NB4 (cell line): ENCODE measurements around the gene NAAA.
"Not testable (repeated sequence)": the region's sequence is repeated elsewhere in the genome, so short reads cannot be mapped to it uniquely, and the experiment has no call there.

Experiments used
- DNase-seq: peaks from one replicate; pipeline ENCODE4 v3.0.0; 2010; ENCODE audit warnings: low read depth
- H3K4me3 ChIP-seq: one replicate; pipeline ENCODE4 v1.5.1; 2011; ENCODE audit warnings: mild to moderate bottlenecking, low read depth, low read length, moderate library complexity
- MAX ChIP-seq: IDR thresholded peaks from 2 replicates; pipeline ENCODE4 v1.6.1; 2011; ENCODE audit warnings: low read depth, low read length
- MYC ChIP-seq: IDR thresholded peaks from 2 replicates; pipeline ENCODE4 v1.6.1; 2011; ENCODE audit warnings: low read depth, low read length
- POLR2A ChIP-seq: IDR thresholded peaks from 2 replicates; pipeline ENCODE4 v1.6.1; 2011; ENCODE audit warnings: mild to moderate bottlenecking; ENCODE audit not compliant: insufficient read length; ENCODE audit errors: extremely low read depth
- TF ChIP-seq, protein P1 (sequence below): IDR thresholded peaks from one replicate; pipeline ENCODE4 v1.5.1; 2012; ENCODE audit warnings: low read depth, low read length

NAAA gene

GRCh38 chr4:75922588-75922987 lies 18.2 kb downstream of the NAAA start:
- H3K4me3 ChIP-seq, result no peak overlapping the region
- no peak for DNase-seq
- TF ChIP-seq POLR2A (no peak), MAX (no peak), MYC (no peak)
- TF ChIP-seq, protein P1, sequence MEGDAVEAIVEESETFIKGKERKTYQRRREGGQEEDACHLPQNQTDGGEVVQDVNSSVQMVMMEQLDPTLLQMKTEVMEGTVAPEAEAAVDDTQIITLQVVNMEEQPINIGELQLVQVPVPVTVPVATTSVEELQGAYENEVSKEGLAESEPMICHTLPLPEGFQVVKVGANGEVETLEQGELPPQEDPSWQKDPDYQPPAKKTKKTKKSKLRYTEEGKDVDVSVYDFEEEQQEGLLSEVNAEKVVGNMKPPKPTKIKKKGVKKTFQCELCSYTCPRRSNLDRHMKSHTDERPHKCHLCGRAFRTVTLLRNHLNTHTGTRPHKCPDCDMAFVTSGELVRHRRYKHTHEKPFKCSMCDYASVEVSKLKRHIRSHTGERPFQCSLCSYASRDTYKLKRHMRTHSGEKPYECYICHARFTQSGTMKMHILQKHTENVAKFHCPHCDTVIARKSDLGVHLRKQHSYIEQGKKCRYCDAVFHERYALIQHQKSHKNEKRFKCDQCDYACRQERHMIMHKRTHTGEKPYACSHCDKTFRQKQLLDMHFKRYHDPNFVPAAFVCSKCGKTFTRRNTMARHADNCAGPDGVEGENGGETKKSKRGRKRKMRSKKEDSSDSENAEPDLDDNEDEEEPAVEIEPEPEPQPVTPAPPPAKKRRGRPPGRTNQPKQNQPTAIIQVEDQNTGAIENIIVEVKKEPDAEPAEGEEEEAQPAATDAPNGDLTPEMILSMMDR, result no peak

DNA sequence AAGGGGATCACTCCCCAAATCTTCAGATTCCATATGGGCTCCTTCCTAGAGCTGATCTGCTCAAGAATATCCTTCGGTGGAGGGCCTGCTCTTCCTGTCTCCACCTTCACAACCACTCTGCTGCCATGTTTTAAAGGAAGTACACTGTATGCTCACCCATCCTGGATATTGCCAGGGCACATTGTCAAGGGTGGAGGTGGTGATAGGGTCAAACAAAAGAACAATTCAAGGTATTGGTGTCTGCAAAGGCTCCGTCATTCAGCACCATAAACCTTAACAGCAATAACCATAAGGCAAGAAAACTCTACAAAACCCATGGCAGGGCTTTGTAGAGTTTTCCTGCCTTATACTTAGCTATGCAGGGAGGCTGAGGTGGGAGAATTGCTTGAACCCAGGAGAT lies 18.9 kb downstream of the NAAA start:
- no peak for DNase-seq
- TF ChIP-seq, protein P1, result no peak
- TF ChIP-seq POLR2A, result no peak
- TF ChIP-seq MYC, result no peak
- no peak for TF ChIP-seq MAX
- no peak overlapping the region for H3K4me3 ChIP-seq

DNA sequence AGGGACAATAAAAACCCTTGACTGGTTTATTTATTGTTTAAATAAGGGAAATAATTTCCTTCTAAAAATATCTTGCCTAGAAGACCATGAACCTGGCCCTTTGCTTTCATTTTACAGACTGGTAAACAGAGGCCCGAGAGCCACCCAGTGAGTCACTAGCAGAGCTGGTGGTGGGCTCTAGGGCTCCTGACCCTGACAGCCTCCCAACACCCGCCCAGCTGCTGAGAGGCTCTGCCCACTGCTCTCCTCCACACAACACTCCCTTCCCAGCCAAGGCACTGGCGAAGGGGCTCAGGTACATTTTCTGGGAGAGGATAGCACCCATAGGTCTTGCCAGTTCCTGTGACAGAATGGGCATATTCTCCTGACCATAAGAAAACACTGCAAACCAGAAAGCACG lies 20.5 kb downstream of the NAAA start:
- no peak for DNase-seq
- H3K4me3 ChIP-seq, result no peak overlapping the region
- TF ChIP-seq MYC, result no peak
- TF ChIP-seq MAX, result no peak
- TF ChIP-seq POLR2A, result no peak
- TF ChIP-seq, protein P1, result no peak

DNA sequence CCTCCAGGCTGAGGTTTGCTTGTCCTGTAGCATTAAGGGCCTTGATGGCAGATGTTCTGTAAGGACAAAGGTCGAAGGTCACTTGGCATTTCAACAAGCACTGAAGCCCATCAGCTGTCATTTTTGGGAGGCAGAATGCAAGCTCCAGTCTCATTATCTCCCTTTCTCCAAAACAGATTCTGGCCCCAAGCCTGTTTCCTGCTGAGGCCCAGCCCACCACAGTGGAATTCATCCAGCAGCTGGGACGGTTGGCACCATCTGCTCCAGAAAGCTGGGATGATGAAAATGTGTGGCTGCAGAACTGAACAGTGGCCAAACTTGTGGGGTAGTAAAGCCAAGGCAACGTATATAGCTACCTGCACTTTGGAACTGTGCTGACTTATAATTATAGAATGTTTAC lies 20.9 kb downstream of the NAAA start:
- TF ChIP-seq POLR2A (no peak), MYC (no peak), MAX (no peak)
- TF ChIP-seq, protein P1, result no peak
- H3K4me3 ChIP-seq, result no peak overlapping the region
- no peak for DNase-seq

DNA sequence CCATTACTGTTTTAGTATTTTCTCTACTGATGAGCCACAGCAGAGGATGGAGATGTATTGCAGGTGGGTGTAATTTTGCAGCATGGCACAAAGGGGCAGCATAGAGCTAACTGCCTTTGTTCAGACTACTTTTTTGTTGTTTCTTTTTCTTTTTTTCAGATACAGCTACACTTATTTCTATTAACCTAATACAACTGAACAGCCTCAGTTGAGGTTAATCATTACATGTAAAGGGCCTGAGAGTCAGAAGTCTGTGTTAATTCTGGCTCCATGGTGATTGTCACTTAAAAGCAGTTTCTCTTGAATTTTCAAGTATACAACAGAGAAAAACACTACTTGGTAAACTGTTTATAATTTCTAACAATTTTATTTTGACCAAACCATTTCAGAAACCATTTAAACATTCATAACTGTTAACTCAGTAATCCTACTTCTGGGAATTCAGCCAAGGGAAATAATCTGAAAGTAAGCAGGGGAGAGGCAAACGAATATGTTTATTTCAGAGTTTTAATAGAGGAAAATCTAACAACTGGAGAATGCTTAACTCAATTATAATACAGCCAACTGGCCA lies 24.6 kb downstream of the NAAA start:
- H3K4me3 ChIP-seq, result no peak overlapping the region
- TF ChIP-seq, protein P1, result peak; percentile 84
- TF ChIP-seq POLR2A (no peak), MYC (no peak), MAX (no peak)
- DNase-seq, result peak; percentile 55

DNA sequence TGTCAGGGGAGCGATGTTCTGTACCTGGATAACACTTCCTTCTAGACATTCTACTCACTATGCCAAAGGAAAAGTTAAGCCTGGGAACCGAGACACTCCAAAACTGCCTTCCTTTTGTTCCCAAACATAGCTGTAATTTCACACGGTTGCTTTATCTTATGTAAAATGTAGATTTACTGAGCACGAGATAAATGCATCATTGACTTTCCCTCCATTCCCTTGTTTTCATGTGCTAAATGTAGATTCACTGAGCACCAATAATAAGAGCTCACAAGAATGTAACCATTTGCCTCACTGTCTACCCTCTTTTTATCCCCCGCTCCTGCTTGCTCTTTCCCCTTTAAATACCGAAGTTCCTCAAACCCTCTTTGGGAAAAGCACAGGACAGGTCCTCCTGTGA lies 27.8 kb downstream of the NAAA start:
- no peak for DNase-seq
- no peak overlapping the region for H3K4me3 ChIP-seq
- TF ChIP-seq, protein P1, result no peak
- TF ChIP-seq MYC, result no peak
- no peak for TF ChIP-seq POLR2A
- TF ChIP-seq MAX, result no peak

DNA sequence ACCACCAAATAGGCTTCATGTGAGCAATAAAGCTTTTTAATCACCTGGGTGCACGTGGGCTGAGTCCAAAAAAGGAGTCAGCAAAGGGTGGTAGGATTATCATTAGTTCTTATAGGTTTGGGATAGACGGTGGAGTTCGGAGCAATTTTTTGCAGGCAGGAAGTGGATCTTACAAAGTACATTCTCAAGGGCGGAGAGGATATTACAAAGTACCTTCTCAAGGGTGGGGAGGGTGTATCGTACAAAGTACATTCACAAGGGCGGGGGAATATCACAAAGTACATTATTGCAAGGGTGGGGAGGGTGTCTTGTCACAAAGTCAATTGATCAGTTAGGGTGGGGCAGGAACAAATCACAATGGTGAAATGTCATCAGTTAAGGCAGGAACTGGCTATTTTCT lies 30.0 kb downstream of the NAAA start:
- not testable (repeated sequence) for DNase-seq, H3K4me3 ChIP-seq
